H1 (cell line): Measurements from ENCODE around the gene C2orf72. TPM values are rescaled to one million over a fixed set of nuclear protein-coding genes. Genes with fewer than 3 reads are reported as not detected.

ENCODE experiments used
- CTCF ChIA-PET: fragments of 300-600 bp; sonication (Branson Sonifier 250); formaldehyde crosslinking; loops from one replicate; lab custom pipeline; 2021; ENCODE audit not compliant: partially characterized antibody; lab: Charles Lee
- POLR2A ChIA-PET: fragments of 300-600 bp; sonication (Branson Sonifier 250); formaldehyde crosslinking; loops from one replicate; lab custom pipeline; 2021; ENCODE audit warnings: inconsistent platforms; ENCODE audit not compliant: partially characterized antibody; lab: Charles Lee
- DNase-seq, 2 experiments: peaks; one replicate each; pipeline versions ENCODE4 v3.0.0 to v3.0.0-alpha.2; 2010 to 2022; ENCODE audit warnings: low spot score in 2 of 2, low read depth in 1 of 2, mixed read lengths in 1 of 2
- FAIRE-seq: peaks from 2 replicates; lab custom pipeline; 2011; peaks lifted over from hg19 to GRCh38; lab: Jason Lieb, UNC
- H2AFZ ChIP-seq: 2 replicates; pipeline ENCODE4 v1.8.1; 2012; ENCODE audit warnings: low read length, inconsistent platforms
- H2AK5ac ChIP-seq: 2 replicates; pipeline ENCODE4 v1.6.1; 2013; ENCODE audit warnings: low read depth, low read length
- H2BK120ac ChIP-seq: replicated peaks from 2 replicates; pipeline ENCODE3; 2013; ENCODE audit warnings: low read depth, low read length, inconsistent platforms
- H2BK12ac ChIP-seq: 2 replicates; pipeline ENCODE4 v1.6.1; 2013; ENCODE audit warnings: low read depth, low read length
- H2BK15ac ChIP-seq: 2 replicates; pipeline ENCODE4 v1.6.1; 2013; ENCODE audit warnings: low read length
- H2BK20ac ChIP-seq: 2 replicates; pipeline ENCODE4 v1.6.1; 2013; ENCODE audit warnings: low read length
- H2BK5ac ChIP-seq: 2 replicates; pipeline ENCODE4 v1.6.1; 2013; ENCODE audit warnings: low read depth, low read length
- H3K14ac ChIP-seq: 2 replicates; pipeline ENCODE4 v1.6.1; 2013; ENCODE audit warnings: inconsistent platforms; ENCODE audit not compliant: insufficient read length
- H3K18ac ChIP-seq: 2 replicates; pipeline ENCODE4 v1.6.1; 2013; ENCODE audit warnings: low read length; ENCODE audit errors: extremely low read depth
- H3K23ac ChIP-seq: 2 replicates; pipeline ENCODE4 v1.6.1; 2013; ENCODE audit warnings: inconsistent platforms; ENCODE audit not compliant: insufficient read length
- H3K23me2 ChIP-seq: 2 replicates; pipeline ENCODE4 v1.6.1; 2013; ENCODE audit warnings: low read depth, low read length
- H3K27ac ChIP-seq: 2 replicates; pipeline ENCODE4 v1.6.1; 2011; ENCODE audit warnings: low read depth, low read length, inconsistent platforms
- H3K27me3 ChIP-seq, 4 experiments: replicated peaks in 1 of 4; 1 replicate in 1 of 4; 2 replicates in 3 of 4; pipeline versions ENCODE4 v1.6.1 to v1.8.1; 2011 to 2013; ENCODE audit warnings: low read length in 3 of 4, mild to moderate bottlenecking in 3 of 4, inconsistent platforms in 2 of 4, mixed read lengths in 2 of 4, moderate library complexity in 1 of 4; ENCODE audit not compliant: control insufficient read depth in 3 of 4, insufficient read depth in 3 of 4; ENCODE audit errors: extremely low read depth in 1 of 4
- H3K36me3 ChIP-seq, 4 experiments: 2 replicates each; pipeline versions ENCODE4 v1.6.1 to v1.8.1; 2011 to 2013; ENCODE audit warnings: mild to moderate bottlenecking in 4 of 4, low read length in 3 of 4, moderate library complexity in 2 of 4, control low read depth in 1 of 4, inconsistent platforms in 1 of 4; ENCODE audit not compliant: insufficient read depth in 4 of 4, control insufficient read depth in 2 of 4
- H3K4ac ChIP-seq: replicated peaks from 2 replicates; pipeline ENCODE3; 2013; ENCODE audit warnings: low read length, low read depth, mixed read lengths, inconsistent platforms; ENCODE audit not compliant: insufficient read length
- H3K4me1 ChIP-seq, 4 experiments: replicated peaks in 1 of 4; 1 replicate in 1 of 4; 2 replicates in 3 of 4; pipeline versions ENCODE4 v1.6.1 to v1.8.1; 2011 to 2013; ENCODE audit warnings: low read length in 3 of 4, inconsistent platforms in 2 of 4, mixed read lengths in 1 of 4; ENCODE audit not compliant: insufficient read depth in 4 of 4, control insufficient read depth in 3 of 4
- H3K4me2 ChIP-seq, 2 experiments: 2 replicates each; pipeline versions ENCODE4 v1.6.1 to v1.8.1; 2011 to 2013; ENCODE audit warnings: low read depth in 2 of 2, low read length in 2 of 2, control low read depth in 1 of 2, inconsistent platforms in 1 of 2, mild to moderate bottlenecking in 1 of 2; ENCODE audit not compliant: insufficient read depth in 1 of 2
- H3K4me3 ChIP-seq, 4 experiments: fragments of 200-600, 300-600 bp in 1 of 4; sonication (generic), shearing (Covaris generic), sonication (Bioruptor Twin) in 1 of 4; 2 replicates each; pipeline versions ENCODE4 v1.5.1 to v1.8.1; 2011 to 2016; ENCODE audit warnings: low read length in 4 of 4, low read depth in 3 of 4, control low read depth in 2 of 4, inconsistent platforms in 2 of 4, mild to moderate bottlenecking in 2 of 4, mixed read lengths in 1 of 4, moderate library complexity in 1 of 4; ENCODE audit not compliant: insufficient read depth in 2 of 4; ENCODE audit errors: extremely low read depth in 1 of 4
- H3K56ac ChIP-seq: replicated peaks from 2 replicates; pipeline ENCODE3; 2013; ENCODE audit warnings: low read depth, mild to moderate bottlenecking, mixed read lengths, low read length, inconsistent platforms; ENCODE audit not compliant: insufficient read length
- H3K79me1 ChIP-seq: 2 replicates; pipeline ENCODE4 v1.6.1; 2013; ENCODE audit warnings: low read depth, low read length, control low read depth
- H3K79me2 ChIP-seq, 2 experiments: 2 replicates each; pipeline versions ENCODE4 v1.6.1 to v1.8.1; 2012 to 2013; ENCODE audit warnings: low read length in 2 of 2, mild to moderate bottlenecking in 2 of 2, inconsistent platforms in 1 of 2; ENCODE audit not compliant: insufficient read depth in 2 of 2, control insufficient read depth in 1 of 2
- H3K9ac ChIP-seq, 4 experiments: replicated peaks in 1 of 4; 1 replicate in 1 of 4; 2 replicates in 3 of 4; pipeline versions ENCODE4 v1.6.1 to v1.8.1; 2011 to 2013; ENCODE audit warnings: low read depth in 3 of 4, low read length in 3 of 4, control low read depth in 2 of 4, mild to moderate bottlenecking in 2 of 4, moderate library complexity in 2 of 4, inconsistent platforms in 1 of 4; ENCODE audit errors: extremely low read depth in 1 of 4
- H3K9me3 ChIP-seq, 2 experiments: 2 replicates each; pipeline versions ENCODE4 v1.6.1 to v1.8.1; 2012 to 2013; ENCODE audit warnings: mild to moderate bottlenecking in 2 of 2, moderate library complexity in 2 of 2, control low read depth in 1 of 2, inconsistent platforms in 1 of 2, low read depth in 1 of 2, low read length in 1 of 2, mixed read lengths in 1 of 2; ENCODE audit not compliant: insufficient read depth in 2 of 2
- H4K20me1 ChIP-seq, 2 experiments: replicated peaks in 1 of 2; 2 replicates each; pipeline versions ENCODE3 to v1.8.1; 2011 to 2013; ENCODE audit warnings: inconsistent platforms in 2 of 2, low read length in 2 of 2, mild to moderate bottlenecking in 1 of 2; ENCODE audit not compliant: insufficient read depth in 2 of 2, control insufficient read depth in 1 of 2
- H4K5ac ChIP-seq: 2 replicates; pipeline ENCODE4 v1.6.1; 2013; ENCODE audit warnings: low read length, low read depth, mixed read lengths, inconsistent platforms; ENCODE audit not compliant: insufficient read length
- H4K8ac ChIP-seq: 2 replicates; pipeline ENCODE4 v1.8.0; 2013; ENCODE audit warnings: mild to moderate bottlenecking, moderate library complexity, low read length, inconsistent platforms; ENCODE audit not compliant: insufficient read depth; ENCODE audit errors: extremely low read depth
- H4K91ac ChIP-seq: replicated peaks from 2 replicates; pipeline ENCODE3; 2013; ENCODE audit warnings: low read length, mixed read lengths, inconsistent platforms; ENCODE audit not compliant: insufficient read length
- EP300 ChIP-seq, 2 experiments: IDR thresholded peaks; 1 replicate in 1 of 2; 2 replicates in 1 of 2; pipeline ENCODE4 v1.6.1; 2011 to 2012; ENCODE audit warnings: low read depth in 2 of 2, low read length in 2 of 2, mild to moderate bottlenecking in 2 of 2, borderline replicate concordance in 1 of 2, inconsistent platforms in 1 of 2, moderate library complexity in 1 of 2
- KDM1A ChIP-seq: fragments of 200-600, 300-600 bp; sonication (generic); IDR thresholded peaks from 2 replicates; pipeline ENCODE4 v1.7.1; 2016; ENCODE audit warnings: mild to moderate bottlenecking, low read length, borderline replicate concordance
- POU5F1 ChIP-seq: IDR thresholded peaks from 2 replicates; pipeline ENCODE4 v1.6.1; 2011; ENCODE audit warnings: low read depth, mild to moderate bottlenecking, low read length, moderate library complexity
- polyA plus RNA-seq, 7 experiments: library from polyadenylated mRNA; depleted of rRNA in 3 of 7; stranded (reverse) in 5 of 7; unstranded in 2 of 7; fragments of >200 nt in 5 of 7; fragments of 200-250 nt in 2 of 7; gene quantifications; 1 replicate in 5 of 7; 2 replicates in 1 of 7; 4 replicates in 1 of 7; pipeline versions ENCODE4 v1.2.1 to v1.2.3, GENCODE V29; 2011 to 2013; ENCODE audit warnings: missing spikeins in 2 of 7, mixed read lengths in 2 of 7
- total RNA-seq: library from RNA; stranded (reverse); fragmentation: NEBNext Ultra II Directional; extraction: Animal tissue kit (Norgen Biotek cat#: 25700); gene quantifications from 2 replicates; pipeline ENCODE4 v1.2.1, GENCODE V29; 2021

Gene C2orf72
- total and polyA plus RNA-seq, 2 of the 8 experiments (the other 6 are each of a cell fraction or from before 2014, with no cell fraction given) = 1.1 to 1.7 TPM

- H2AK5ac ChIP-seq = no peak overlapping the region
- no peak overlapping the region for H2BK12ac ChIP-seq
- H3K27me3 ChIP-seq = no peaks in the 10 kb centered on the region
- TF ChIP-seq EP300 (IDR thresholded peaks at IDR 0.05; ENCODE audit: borderline replicate concordance in 1 of 2, low read depth in 2 of 2, low read length in 2 of 2) (no peak), POU5F1 (no peak), KDM1A (peak; percentile 77; the same call in 1 of the 2 replicates)
- TF ChIP-seq, all 59 proteins: peak for 1
- no peak overlapping the region for H3K4me2 ChIP-seq
- H3K4me1 ChIP-seq = no peaks in the 10 kb centered on the region
- FAIRE-seq (no peak), DNase-seq (no peak)
- no peak overlapping the region for H3K23ac ChIP-seq
- ChIA-PET POLR2A (no interaction called here), CTCF (interaction anchor here (1.3 kb wide), 1 partner anchor 26 kb away, joined by 4 read pairs; no protein-coding TSS in a partner anchor)
- H2BK20ac ChIP-seq = no peak overlapping the region
- H2BK120ac ChIP-seq = no peak overlapping the region
- no peak overlapping the region for H3K18ac ChIP-seq
- H3K36me3 ChIP-seq = no peaks in the 10 kb centered on the region
- H2AFZ ChIP-seq = no peak overlapping the region
- no peak overlapping the region for H3K27ac ChIP-seq
- H3K23me2 ChIP-seq = no peaks in the 10 kb centered on the region
- H2BK15ac ChIP-seq = no peak overlapping the region
- no peaks in the 10 kb centered on the region for H3K79me1 ChIP-seq
- H2BK5ac ChIP-seq = no peak overlapping the region
- H3K4ac ChIP-seq = no peak overlapping the region
- H3K9me3 ChIP-seq = no peaks in the 10 kb centered on the region
- no peak overlapping the region for H3K9ac ChIP-seq
- no peak overlapping the region for H4K5ac ChIP-seq
- no peak overlapping the region for H3K56ac ChIP-seq
- H4K91ac ChIP-seq = no peak overlapping the region
- no peak overlapping the region for H3K14ac ChIP-seq
- H4K8ac ChIP-seq = no peak overlapping the region; the same call in 1 of the 2 replicates
- H3K4me3 ChIP-seq = no peak overlapping the region
- no peaks in the 10 kb centered on the region for H4K20me1 ChIP-seq
- H3K79me2 ChIP-seq = no peaks in the 10 kb centered on the region
Observed at GRCh38 chr2:231028889-231029288, 8.4 kb upstream of the C2orf72 start.
